Activated CD4-positive, alpha-beta T cell treated with anti-CD3 and anti-CD28 coated beads, Interleukin-2, amount 10 ng/mL, durations not matched to agents 24 days and 14 days (primary cell): ENCODE results near the gene HSD17B10. TPM values are rescaled to one million over a fixed set of nuclear protein-coding genes. Genes with fewer than 3 reads are reported as not detected.
"Not testable (repeated sequence)": the region's sequence is repeated elsewhere in the genome, so short reads cannot be mapped to it uniquely, and the experiment has no call there.

Experiments used
- DNase-seq: peaks from one replicate; pipeline ENCODE4 v3.0.0; 2022
- H3K27ac Mint-ChIP-seq: one replicate; pipeline ENCODE4 v1.8.0; 2022; ENCODE audit warnings: mild to moderate bottlenecking, mixed read lengths
- H3K27me3 Mint-ChIP-seq: one replicate; pipeline ENCODE4 v1.8.0; 2022; ENCODE audit warnings: mixed read lengths
- H3K36me3 Mint-ChIP-seq: one replicate; pipeline ENCODE4 v1.8.0; 2022; ENCODE audit warnings: low read depth, mild to moderate bottlenecking, mixed read lengths
- H3K4me1 Mint-ChIP-seq: one replicate; pipeline ENCODE4 v1.8.0; 2021; ENCODE audit warnings: mixed read lengths
- H3K4me3 Mint-ChIP-seq: one replicate; pipeline ENCODE4 v1.8.0; 2022; ENCODE audit warnings: mild to moderate bottlenecking, moderate library complexity, mixed read lengths
- H3K9me3 Mint-ChIP-seq: one replicate; pipeline ENCODE4 v1.8.0; 2021; ENCODE audit warnings: mixed read lengths
- intact Hi-C: fragments of 100-400 bp; cut with micrococcal nuclease; formaldehyde crosslinking; loops from one replicate; pipeline ENCODE4 v1.15.1; 2023
- total RNA-seq: library from RNA; stranded (reverse); gene quantifications from 2 replicates; pipeline ENCODE4 v1.2.3, GENCODE V29; 2022

The HSD17B10 gene
- total RNA-seq: 148 and 165 TPM in 2 replicates

DNA sequence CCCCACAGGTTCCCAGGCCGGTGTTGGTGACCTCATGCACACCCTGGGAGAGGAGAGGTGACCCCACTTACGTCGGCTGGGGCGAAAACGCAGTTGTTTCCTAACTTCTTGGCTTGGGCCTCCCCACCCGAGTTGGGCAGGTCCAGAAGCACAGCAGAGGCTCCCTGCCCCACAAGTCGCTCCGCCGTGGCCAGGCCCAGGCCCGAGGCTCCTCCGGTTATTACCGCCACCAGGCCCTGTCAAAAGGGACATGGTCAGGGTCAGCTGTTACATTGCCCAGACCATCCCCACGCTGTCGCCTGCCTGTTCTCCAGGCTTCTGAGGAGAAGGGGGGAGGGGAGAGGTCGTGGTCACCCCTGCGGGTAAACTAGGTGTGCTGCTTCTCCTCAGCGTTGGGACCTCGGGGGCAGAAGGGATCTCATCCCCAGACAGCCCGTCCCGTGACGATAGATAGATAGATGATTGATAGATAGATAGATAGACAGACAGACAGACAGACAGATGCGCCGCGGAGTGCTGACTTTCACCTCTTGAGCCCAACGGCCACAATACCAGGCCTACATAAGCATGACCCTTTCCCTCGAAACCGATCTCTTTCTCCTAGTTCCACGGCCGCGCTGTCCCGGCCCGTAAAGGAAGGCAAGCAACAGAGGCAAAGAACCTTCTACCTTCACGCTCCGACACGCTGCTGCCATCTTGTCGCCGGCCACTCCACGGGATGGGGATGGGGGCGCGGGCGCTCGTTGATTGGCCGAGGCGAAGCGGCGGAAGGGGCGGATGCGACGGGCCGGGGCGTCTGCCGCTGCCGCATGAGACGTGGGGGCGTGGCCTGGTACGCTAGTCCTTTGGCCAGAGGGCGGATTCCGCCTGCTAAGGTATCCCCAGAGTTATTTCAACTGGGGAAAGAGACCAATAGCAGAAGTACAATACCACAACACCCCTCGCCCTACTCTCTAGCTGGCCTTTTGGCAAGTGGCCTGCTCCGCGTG lies at the start of gene HSD17B10:
TSS of gene HSD17B10 (minus strand) at position 720 of the 989 bp plus-strand sequence. CDS start at position 695, 25 bp downstream.
- peaks cover 22% of the 10 kb centered on the region for H3K4me1 Mint-ChIP-seq
- H3K36me3 Mint-ChIP-seq: peaks cover 27% of the 10 kb centered on the region
- peak; percentile 96 for DNase-seq
- H3K4me3 Mint-ChIP-seq: peak within 1 kb of the TSS; percentile 98
- H3K27ac Mint-ChIP-seq: peak within 1 kb of the TSS; percentile 93
- intact Hi-C loops: loop anchor here (1.0 to 10.0 kb wide), 3 partner anchors 12 to 339 kb away; partner anchors contain the start of genes KANTR, RIBC1 and SMC1A
- no peaks in the 10 kb centered on the region for H3K9me3 Mint-ChIP-seq
- H3K27me3 Mint-ChIP-seq: no peaks in the 10 kb centered on the region

DNA sequence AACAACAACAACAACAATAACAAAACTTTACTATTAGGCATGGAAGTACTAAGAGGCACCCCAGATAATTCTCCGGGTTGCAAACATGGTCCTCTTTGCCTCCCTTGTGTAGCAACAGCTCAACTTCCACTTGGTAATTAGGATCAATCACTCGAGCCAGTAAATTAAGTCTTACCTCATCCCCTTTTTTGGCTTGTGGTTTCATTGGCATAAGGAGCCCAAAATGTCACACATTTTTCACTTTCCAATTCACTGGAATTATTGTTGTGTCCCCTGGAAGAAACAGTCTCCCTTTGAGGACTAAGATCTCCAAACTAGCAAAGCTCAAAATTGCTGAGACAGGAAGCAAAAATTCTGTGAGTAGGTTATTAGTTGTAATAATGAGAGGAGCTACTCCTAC lies 49.2 kb upstream of the HSD17B10 start:
- no peaks in the 10 kb centered on the region for H3K9me3 Mint-ChIP-seq
- H3K36me3 Mint-ChIP-seq: no peaks in the 10 kb centered on the region
- H3K27ac Mint-ChIP-seq: no peak overlapping the region
- intact Hi-C loops: loop anchor here (10.0 kb wide), 1 partner anchor 169 kb away; no protein-coding TSS in a partner anchor
- no peak for DNase-seq
- no peak overlapping the region for H3K4me3 Mint-ChIP-seq
- H3K27me3 Mint-ChIP-seq: peaks cover 2% of the 10 kb centered on the region
- H3K4me1 Mint-ChIP-seq: no peaks in the 10 kb centered on the region

DNA sequence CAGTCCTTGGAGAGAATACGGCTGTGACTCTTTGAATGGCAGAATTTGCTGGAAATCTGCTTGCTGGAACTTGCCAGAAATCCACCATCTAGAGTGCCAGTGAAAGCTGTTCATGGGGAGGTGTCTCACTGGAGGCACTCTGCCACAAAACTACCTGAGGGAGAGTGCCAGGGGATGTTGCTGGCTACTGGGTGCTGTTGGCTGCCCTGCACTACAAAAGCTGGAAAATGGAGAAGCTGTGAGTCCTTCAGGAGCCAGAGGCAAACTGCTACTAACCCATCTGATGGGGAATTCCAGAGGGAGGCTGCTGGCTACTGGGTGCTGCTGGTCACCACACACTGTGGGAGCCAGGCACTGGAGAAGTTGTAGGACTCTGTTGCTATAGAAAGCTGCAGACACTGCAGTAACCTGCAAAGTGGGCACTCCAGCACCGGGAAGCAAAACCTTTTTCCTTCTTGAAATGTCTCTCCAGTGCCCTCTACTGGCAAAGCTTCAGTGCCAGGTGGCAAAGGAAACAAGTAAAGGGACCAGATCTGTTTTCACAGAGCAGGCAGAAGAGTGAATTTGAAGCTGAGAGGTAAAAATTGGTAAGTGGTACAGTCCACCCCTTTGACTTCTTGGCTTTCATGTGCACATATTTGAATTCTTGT lies 47.8 kb upstream of the HSD17B10 start:
- no peak overlapping the region for H3K27ac Mint-ChIP-seq
- no peaks in the 10 kb centered on the region for H3K4me1 Mint-ChIP-seq
- DNase-seq: peak; percentile 83
- no peak overlapping the region for H3K4me3 Mint-ChIP-seq
- intact Hi-C loops: loop anchor here (10.0 kb wide), 1 partner anchor 167 kb away; no protein-coding TSS in a partner anchor
- no peaks in the 10 kb centered on the region for H3K9me3 Mint-ChIP-seq
- peaks cover 3% of the 10 kb centered on the region for H3K27me3 Mint-ChIP-seq
- H3K36me3 Mint-ChIP-seq: no peaks in the 10 kb centered on the region

DNA sequence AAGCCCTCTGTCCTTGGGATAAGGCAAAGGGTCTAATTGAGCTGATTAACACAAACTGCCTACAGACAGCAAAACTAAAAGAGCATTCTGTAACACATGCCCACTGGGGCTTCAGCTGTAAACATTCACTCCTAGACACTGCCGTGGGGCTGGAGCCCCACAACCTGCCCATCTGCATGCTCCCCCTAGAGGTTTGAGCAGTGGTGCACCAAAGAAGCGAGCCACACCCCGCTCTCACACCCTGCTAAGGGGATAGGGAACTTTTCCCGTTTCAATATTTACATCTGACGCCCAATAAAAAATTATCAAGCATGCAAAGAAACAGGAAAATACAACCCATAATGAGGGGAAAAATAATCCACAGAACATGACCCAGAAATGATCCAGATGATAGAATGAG lies 46.9 kb upstream of the HSD17B10 start:
- Mint-ChIP-seq H3K36me3 (no peaks in the 10 kb centered on the region), H3K27me3 (peaks cover 4% of the 10 kb centered on the region), H3K4me3 (no peak overlapping the region), H3K4me1 (no peaks in the 10 kb centered on the region), H3K9me3 (no peaks in the 10 kb centered on the region), H3K27ac (no peak overlapping the region)
- DNase-seq: peak; percentile 53
- intact Hi-C loops: loop anchor here (10.0 kb wide), 1 partner anchor 166 kb away; no protein-coding TSS in a partner anchor

DNA sequence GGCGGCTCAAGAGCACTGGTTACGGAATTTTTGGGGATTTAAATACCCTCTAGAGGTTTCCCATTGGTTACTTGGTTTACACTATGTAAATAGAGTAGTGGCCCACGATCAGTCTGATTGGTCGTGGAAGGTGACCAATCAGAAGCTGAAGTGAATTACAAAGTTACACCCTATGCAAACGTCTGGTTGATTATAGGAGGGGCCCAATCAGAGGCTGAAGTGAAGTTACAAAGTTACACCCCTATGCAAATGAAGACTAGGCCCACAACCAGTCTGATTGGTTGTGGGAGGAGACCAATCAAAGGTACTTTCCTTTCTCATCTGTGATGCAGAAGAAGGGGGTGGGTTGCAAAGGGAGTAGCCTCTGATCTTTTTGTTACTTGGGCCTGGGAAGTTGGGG lies 45.1 kb upstream of the HSD17B10 start:
- no peak overlapping the region for H3K27ac Mint-ChIP-seq

DNA sequence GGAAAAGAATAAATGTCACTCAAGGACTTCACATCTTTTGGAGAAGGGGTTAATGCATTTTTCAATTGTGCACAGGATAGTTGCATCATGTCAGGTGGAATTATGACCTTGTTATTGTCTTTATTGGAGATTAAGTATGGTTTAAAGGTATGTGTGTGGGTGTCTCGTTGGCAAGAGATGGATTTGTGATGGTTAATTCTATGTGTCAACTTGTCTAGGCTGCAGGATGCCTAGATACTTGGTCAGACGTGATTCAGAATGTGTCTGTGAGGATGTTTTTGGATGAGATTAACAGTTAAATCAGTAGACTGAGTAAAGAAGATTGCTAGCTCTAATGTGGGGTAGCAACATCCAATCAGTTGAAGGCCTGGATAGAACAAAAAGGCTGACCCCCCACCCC lies 42.2 kb upstream of the HSD17B10 start:
- no peaks in the 10 kb centered on the region for H3K4me1 Mint-ChIP-seq
- no peak overlapping the region for H3K27ac Mint-ChIP-seq
- H3K36me3 Mint-ChIP-seq: no peaks in the 10 kb centered on the region
- H3K27me3 Mint-ChIP-seq: peaks cover 1% of the 10 kb centered on the region
- no peak overlapping the region for H3K4me3 Mint-ChIP-seq
- intact Hi-C loops: no loop called here
- DNase-seq: no peak
- no peaks in the 10 kb centered on the region for H3K9me3 Mint-ChIP-seq

More for the DNA sequence above, 45.1 kb upstream of the HSD17B10 start:
- intact Hi-C loops: no loop called here
- Mint-ChIP-seq H3K9me3 (no peaks in the 10 kb centered on the region), H3K4me1 (no peaks in the 10 kb centered on the region), H3K27me3 (peaks cover 1% of the 10 kb centered on the region), H3K36me3 (no peaks in the 10 kb centered on the region), H3K4me3 (no peak overlapping the region)
- no peak for DNase-seq

DNA sequence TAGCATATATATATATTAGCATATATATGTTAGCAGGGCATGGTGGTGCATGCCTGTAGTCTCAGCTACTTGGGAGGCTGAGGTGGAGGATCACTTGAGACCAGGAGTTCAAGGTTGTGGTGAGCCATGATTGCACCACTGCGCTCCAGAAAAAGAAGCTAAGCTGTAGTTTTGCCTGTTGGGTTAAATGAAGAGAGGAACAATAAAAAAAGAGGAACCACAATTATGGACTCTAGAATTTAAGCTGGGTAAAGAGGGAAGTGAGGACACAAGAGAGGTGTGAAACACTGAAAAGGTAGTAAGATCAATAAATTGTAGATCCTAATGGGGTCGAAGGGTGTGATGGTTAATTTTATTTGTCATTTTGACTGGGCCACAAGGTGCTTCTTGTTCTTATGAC lies 40.5 kb upstream of the HSD17B10 start:
- Mint-ChIP-seq H3K4me1 (no peaks in the 10 kb centered on the region), H3K27me3 (peaks cover 1% of the 10 kb centered on the region), H3K36me3 (no peaks in the 10 kb centered on the region), H3K27ac (no peak overlapping the region), H3K4me3 (no peak overlapping the region), H3K9me3 (no peaks in the 10 kb centered on the region)
- DNase-seq: no peak
- intact Hi-C loops: no loop called here

DNA sequence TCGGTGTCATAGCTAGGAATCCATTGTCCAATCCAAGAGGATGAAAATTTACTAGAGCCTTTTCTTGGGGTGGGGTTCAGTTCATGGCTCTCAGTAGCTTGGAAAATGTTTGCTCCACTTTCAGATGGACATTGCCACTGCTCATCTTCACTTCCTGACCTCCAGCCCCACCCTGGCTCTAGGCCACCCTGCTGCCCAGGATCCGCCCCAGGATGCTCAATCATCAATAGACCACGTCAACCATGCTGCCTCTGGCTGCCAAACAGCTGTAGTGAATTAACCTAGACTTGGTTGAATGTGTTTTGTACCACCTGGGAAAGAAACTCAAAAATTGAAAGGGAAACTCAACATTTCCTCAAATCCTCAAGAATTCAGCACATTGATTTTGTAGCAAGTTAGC lies 37.2 kb upstream of the HSD17B10 start:
- H3K36me3 Mint-ChIP-seq: no peaks in the 10 kb centered on the region
- no peak overlapping the region for H3K4me3 Mint-ChIP-seq
- H3K27me3 Mint-ChIP-seq: no peaks in the 10 kb centered on the region
- H3K27ac Mint-ChIP-seq: no peak overlapping the region
- intact Hi-C loops: no loop called here
- H3K4me1 Mint-ChIP-seq: no peaks in the 10 kb centered on the region
- H3K9me3 Mint-ChIP-seq: no peaks in the 10 kb centered on the region
- no peak for DNase-seq

DNA sequence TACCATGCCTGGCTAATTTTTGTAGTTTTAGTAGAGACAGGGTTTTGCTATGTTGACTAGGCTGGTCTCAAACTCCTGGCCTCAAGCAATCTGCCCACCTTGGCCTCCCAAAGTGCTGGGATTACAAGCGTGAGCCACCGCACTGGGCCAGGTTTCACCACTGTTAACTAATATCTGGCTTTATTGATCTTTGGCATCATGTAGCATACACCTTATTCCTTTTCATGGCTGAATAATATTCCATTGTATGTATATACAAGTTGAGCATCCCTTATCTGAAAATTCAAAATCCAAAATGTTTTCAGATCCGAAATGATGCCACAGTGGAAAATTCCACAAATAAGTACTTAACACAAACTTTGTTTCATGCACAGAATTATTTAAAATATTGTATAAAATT lies 34.5 kb upstream of the HSD17B10 start:
- DNase-seq, H3K4me3 Mint-ChIP-seq, H3K27ac Mint-ChIP-seq, intact Hi-C loops, H3K4me1 Mint-ChIP-seq, H3K9me3 Mint-ChIP-seq, H3K36me3 Mint-ChIP-seq, H3K27me3 Mint-ChIP-seq: not testable (repeated sequence)

DNA sequence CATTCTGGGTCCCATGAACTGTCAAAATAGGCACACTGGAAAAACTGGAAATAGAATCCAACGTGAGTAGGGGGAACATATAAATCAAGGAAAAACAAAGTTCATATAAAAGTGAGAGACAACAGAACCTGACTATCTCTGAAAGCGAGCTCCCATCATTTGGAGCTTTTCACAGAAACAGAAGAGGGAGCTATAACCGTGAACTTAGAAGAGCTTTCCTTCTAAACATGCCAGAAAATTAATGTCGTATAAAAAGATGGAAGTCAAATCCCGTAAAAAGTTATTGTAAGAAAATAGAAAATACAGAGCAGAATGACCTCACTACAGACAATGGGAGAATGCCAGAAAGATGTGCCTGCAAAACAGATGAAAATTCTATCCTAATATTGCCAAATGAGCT lies 23.9 kb upstream of the HSD17B10 start:
- intact Hi-C loops: no loop called here
- Mint-ChIP-seq H3K27ac (no peak overlapping the region), H3K9me3 (no peaks in the 10 kb centered on the region), H3K36me3 (no peaks in the 10 kb centered on the region), H3K27me3 (peaks cover 9% of the 10 kb centered on the region), H3K4me3 (no peak overlapping the region), H3K4me1 (no peaks in the 10 kb centered on the region)
- DNase-seq: no peak

DNA sequence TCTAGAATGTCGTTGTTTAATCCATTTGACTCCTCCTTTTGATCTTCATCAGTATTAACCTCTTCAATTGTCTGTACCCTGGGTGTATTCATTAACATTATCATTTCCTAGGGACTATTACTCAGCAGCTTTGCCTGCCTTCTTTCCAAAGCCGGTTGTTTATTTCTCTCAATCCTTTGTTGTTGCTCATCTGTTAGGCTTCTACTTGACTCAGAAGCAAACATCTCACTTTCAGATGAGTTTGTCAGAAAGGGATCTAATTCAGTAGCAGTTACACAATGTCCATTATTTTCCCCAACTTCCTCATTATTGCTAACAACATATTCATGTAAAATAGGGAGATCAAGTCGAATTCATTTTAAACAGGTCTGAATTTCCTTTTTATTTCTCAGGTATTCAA lies 22.1 kb upstream of the HSD17B10 start:
- Mint-ChIP-seq H3K27ac (no peak overlapping the region), H3K27me3 (peaks cover 9% of the 10 kb centered on the region), H3K4me1 (no peaks in the 10 kb centered on the region), H3K4me3 (no peak overlapping the region), H3K9me3 (no peaks in the 10 kb centered on the region), H3K36me3 (no peaks in the 10 kb centered on the region)
- intact Hi-C loops: no loop called here
- no peak for DNase-seq

DNA sequence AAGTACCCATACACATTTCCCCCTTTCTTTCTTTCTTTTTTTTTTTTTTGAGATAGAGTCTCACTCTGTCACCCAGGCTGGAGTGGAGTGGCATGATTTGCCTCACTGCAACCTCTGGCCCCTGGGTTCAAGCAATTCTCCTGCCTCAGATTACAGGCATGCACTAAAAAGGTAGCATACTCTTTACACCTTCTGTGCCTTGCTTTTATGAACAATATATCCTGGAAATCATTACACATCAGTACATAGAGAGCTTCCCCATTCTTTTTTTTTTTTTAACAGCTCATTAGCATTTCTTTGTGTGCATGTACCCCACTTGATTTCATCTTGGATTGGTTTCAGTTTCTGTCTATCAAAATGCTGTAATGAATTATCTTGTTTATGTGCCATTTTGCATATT lies 18.6 kb upstream of the HSD17B10 start:
- Mint-ChIP-seq H3K27me3 (peaks cover 5% of the 10 kb centered on the region), H3K4me1 (no peaks in the 10 kb centered on the region), H3K9me3 (no peaks in the 10 kb centered on the region), H3K4me3 (no peak overlapping the region), H3K27ac (no peak overlapping the region), H3K36me3 (no peaks in the 10 kb centered on the region)
- DNase-seq: no peak
- intact Hi-C loops: no loop called here

DNA sequence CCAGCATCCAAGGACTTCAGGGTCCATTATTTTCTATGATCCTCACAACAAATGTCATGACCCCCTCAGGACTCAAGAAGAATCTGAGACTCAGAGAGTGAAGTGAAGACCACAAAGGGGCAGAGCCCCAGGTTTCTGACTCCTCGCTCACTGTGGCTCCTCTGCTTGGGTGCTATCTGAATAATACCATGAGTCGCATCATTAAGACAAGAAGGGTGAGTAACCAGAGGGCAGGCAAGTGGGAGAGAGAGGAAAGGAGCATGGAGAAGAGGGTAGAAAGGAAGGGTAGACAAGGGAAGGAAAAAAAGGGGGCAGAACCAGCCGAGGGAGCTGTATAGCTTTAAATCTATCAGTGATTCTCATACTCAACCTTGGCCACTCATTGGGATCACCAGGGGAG lies 15.5 kb upstream of the HSD17B10 start:
- H3K36me3 Mint-ChIP-seq: no peaks in the 10 kb centered on the region

DNA sequence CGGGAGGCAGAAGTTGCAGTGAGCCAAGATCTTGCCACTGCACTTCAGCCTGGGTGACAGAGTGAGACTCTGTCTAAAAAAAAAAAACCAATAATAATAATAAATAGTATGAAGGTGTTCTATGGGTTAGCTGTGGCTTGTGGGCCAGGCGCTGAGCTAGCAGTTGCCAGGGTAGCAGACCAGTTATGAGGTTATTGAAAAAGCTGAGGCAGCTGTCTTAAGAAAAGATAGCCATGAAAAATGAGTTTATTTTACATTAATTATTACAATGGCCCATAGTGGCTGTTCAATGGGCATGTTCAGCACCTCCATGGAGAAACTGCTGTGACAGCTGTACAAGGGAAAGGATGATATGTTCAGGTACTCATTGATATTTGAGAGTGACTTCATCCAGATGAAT lies 13.3 kb upstream of the HSD17B10 start:
- Mint-ChIP-seq H3K4me3 (no peak overlapping the region), H3K27ac (no peak overlapping the region), H3K4me1 (no peaks in the 10 kb centered on the region), H3K9me3 (no peaks in the 10 kb centered on the region), H3K36me3 (no peaks in the 10 kb centered on the region), H3K27me3 (no peaks in the 10 kb centered on the region)
- intact Hi-C loops: no loop called here
- no peak for DNase-seq

More for the DNA sequence above, 15.5 kb upstream of the HSD17B10 start:
- Mint-ChIP-seq H3K27ac (no peak overlapping the region), H3K4me1 (no peaks in the 10 kb centered on the region), H3K4me3 (no peak overlapping the region), H3K27me3 (no peaks in the 10 kb centered on the region), H3K9me3 (no peaks in the 10 kb centered on the region)
- intact Hi-C loops: no loop called here
- DNase-seq: no peak
